Prostate gland (tissue), 2 donors: Measurements from ENCODE around the gene SEMA5A.

ENCODE experiments used
- POLR2A ChIP-seq: fragments of 450-650 bp; IDR thresholded peaks from one replicate; pipeline ENCODE4 v1.6.1; 2016; ENCODE audit warnings: antibody characterized with exemption, mild to moderate bottlenecking
- POLR2AphosphoS5 ChIP-seq: sonication (generic); formaldehyde crosslinking; IDR thresholded peaks from one replicate; pipeline ENCODE4 v1.6.1; 2017; ENCODE audit warnings: antibody characterized with exemption
- TF ChIP-seq, protein P1 (sequence below), 4 experiments: fragments of 200-600 bp in 2 of 4; fragments of 450-650 bp in 2 of 4; sonication (generic) in 2 of 4; IDR thresholded peaks; 1 replicate in 3 of 4; 2 replicates in 1 of 4; pipeline ENCODE4 v1.5.1; 2016 to 2019; ENCODE audit warnings: antibody characterized with exemption in 4 of 4, mild to moderate bottlenecking in 2 of 4, moderate library complexity in 2 of 4

DNA sequence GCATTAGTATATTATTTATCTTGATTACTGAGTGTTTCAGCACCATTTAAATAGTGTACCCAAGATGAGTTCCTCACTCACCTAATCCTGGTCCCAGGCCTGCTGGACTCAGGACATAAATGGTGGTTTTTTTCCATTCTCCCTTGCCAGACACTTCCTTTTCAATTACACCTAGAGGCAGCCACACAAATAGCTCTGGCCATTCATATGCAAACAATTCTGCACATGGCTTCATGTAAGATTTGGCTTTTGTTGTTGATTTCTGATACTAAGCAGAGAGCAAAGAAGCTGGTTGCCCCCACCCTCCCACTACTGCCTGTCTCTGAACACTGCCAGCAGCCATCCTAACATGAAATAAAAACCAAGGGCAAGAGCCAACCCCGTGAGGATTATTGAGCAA, 180.4 kb downstream of the SEMA5A start:
- TF ChIP-seq, protein P1, sequence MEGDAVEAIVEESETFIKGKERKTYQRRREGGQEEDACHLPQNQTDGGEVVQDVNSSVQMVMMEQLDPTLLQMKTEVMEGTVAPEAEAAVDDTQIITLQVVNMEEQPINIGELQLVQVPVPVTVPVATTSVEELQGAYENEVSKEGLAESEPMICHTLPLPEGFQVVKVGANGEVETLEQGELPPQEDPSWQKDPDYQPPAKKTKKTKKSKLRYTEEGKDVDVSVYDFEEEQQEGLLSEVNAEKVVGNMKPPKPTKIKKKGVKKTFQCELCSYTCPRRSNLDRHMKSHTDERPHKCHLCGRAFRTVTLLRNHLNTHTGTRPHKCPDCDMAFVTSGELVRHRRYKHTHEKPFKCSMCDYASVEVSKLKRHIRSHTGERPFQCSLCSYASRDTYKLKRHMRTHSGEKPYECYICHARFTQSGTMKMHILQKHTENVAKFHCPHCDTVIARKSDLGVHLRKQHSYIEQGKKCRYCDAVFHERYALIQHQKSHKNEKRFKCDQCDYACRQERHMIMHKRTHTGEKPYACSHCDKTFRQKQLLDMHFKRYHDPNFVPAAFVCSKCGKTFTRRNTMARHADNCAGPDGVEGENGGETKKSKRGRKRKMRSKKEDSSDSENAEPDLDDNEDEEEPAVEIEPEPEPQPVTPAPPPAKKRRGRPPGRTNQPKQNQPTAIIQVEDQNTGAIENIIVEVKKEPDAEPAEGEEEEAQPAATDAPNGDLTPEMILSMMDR (IDR thresholded peaks at IDR 0.05) = no peak
- TF ChIP-seq POLR2A = no peak
- TF ChIP-seq POLR2AphosphoS5 = no peak
